GM21515 (cell line): ENCODE data around the gene TWF1.
"Not testable (repeated sequence)": the region's sequence is repeated elsewhere in the genome, so short reads cannot be mapped to it uniquely, and the experiment has no call there.

Experiments
- ATAC-seq: cut with Tn5 transposase; IDR thresholded peaks from one replicate; pipeline ENCODE4 v1.9.1; 2021; ENCODE audit not compliant: unreplicated experiment

The TWF1 gene

GRCh38 chr12:43805860-43806736 lies at the start of gene TWF1:
TSS of gene TWF1 (minus strand) at chr12:43806317. CDS start at chr12:43806245, 72 bp downstream.
- ATAC-seq = peak; percentile 94

- ATAC-seq = no peak
Observed at GRCh38 chr12:43852744-43853143, 46.6 kb upstream of the TWF1 start.

GRCh38 chr12:43848786-43849185 lies 42.7 kb upstream of the TWF1 start:
- no peak for ATAC-seq

GRCh38 chr12:43848226-43848507 lies 42.0 kb upstream of the TWF1 start:
- ATAC-seq = no peak

- not testable (repeated sequence) for ATAC-seq
Observed at GRCh38 chr12:43847425-43848225, 41.5 kb upstream of the TWF1 start.

- ATAC-seq = no peak
Observed at GRCh38 chr12:43842259-43842658, 36.1 kb upstream of the TWF1 start.

- ATAC-seq = no peak
Observed at GRCh38 chr12:43841253-43841652, 35.1 kb upstream of the TWF1 start.

- no peak for ATAC-seq
Observed at GRCh38 chr12:43840338-43840737, 34.2 kb upstream of the TWF1 start.

GRCh38 chr12:43836475-43836989 lies 30.4 kb upstream of the TWF1 start:
- peak; percentile 25 for ATAC-seq

- peak; percentile 79 for ATAC-seq
Observed at GRCh38 chr12:43835656-43836474, 29.7 kb upstream of the TWF1 start, which contains the start of gene TMEM117. TSS of gene TMEM117 (plus strand) at chr12:43836081.

- ATAC-seq = peak; percentile 5
Observed at GRCh38 chr12:43835264-43835655, 29.1 kb upstream of the TWF1 start.

- ATAC-seq = no peak
Observed at GRCh38 chr12:43832463-43833168, 26.5 kb upstream of the TWF1 start.

- ATAC-seq = no peak
Observed at GRCh38 chr12:43827093-43827492, 21.0 kb upstream of the TWF1 start.

GRCh38 chr12:43826681-43827080 lies 20.6 kb upstream of the TWF1 start:
- no peak for ATAC-seq

GRCh38 chr12:43824207-43824775 lies 18.2 kb upstream of the TWF1 start:
- ATAC-seq = no peak

GRCh38 chr12:43816168-43816567 lies 10.1 kb upstream of the TWF1 start:
- no peak for ATAC-seq

GRCh38 chr12:43815416-43815815 lies 9.3 kb upstream of the TWF1 start:
- ATAC-seq = no peak

GRCh38 chr12:43812926-43813325 lies 6.8 kb upstream of the TWF1 start:
- no peak for ATAC-seq

- ATAC-seq = no peak
Observed at GRCh38 chr12:43812057-43812456, 5.9 kb upstream of the TWF1 start.

- ATAC-seq = no peak
Observed at GRCh38 chr12:43807386-43807785, 1.3 kb upstream of the TWF1 start.
